Esophagus muscularis mucosa (tissue), 3 donors: ENCODE measurements around the gene CDC40.

Source experiments
- POLR2A ChIP-seq: fragments of 450-650 bp; IDR thresholded peaks from one replicate; pipeline ENCODE4 v1.6.1; 2017; ENCODE audit warnings: antibody characterized with exemption, moderate library complexity, mild to moderate bottlenecking, low read depth
- TF ChIP-seq, protein P1 (sequence below), 3 experiments: fragments of 200-600 bp in 2 of 3; fragments of 450-650 bp in 1 of 3; sonication (generic) in 2 of 3; IDR thresholded peaks; one replicate each; pipeline ENCODE4 v1.5.1; 2017 to 2019; ENCODE audit warnings: antibody characterized with exemption in 3 of 3, mild to moderate bottlenecking in 2 of 3, moderate library complexity in 1 of 3

- TF ChIP-seq, protein P1, sequence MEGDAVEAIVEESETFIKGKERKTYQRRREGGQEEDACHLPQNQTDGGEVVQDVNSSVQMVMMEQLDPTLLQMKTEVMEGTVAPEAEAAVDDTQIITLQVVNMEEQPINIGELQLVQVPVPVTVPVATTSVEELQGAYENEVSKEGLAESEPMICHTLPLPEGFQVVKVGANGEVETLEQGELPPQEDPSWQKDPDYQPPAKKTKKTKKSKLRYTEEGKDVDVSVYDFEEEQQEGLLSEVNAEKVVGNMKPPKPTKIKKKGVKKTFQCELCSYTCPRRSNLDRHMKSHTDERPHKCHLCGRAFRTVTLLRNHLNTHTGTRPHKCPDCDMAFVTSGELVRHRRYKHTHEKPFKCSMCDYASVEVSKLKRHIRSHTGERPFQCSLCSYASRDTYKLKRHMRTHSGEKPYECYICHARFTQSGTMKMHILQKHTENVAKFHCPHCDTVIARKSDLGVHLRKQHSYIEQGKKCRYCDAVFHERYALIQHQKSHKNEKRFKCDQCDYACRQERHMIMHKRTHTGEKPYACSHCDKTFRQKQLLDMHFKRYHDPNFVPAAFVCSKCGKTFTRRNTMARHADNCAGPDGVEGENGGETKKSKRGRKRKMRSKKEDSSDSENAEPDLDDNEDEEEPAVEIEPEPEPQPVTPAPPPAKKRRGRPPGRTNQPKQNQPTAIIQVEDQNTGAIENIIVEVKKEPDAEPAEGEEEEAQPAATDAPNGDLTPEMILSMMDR (IDR thresholded peaks at IDR 0.05) = no peak
- TF ChIP-seq POLR2A = no peak
Observed at GRCh38 chr6:110270165-110270564, 89.9 kb downstream of the CDC40 start.
